Endothelial cell (in vitro differentiated cells): ENCODE data around the gene MOB3B. TPM values are rescaled to one million over a fixed set of nuclear protein-coding genes. Genes with fewer than 3 reads are reported as not detected.

Experiments
- DNase-seq: peaks from one replicate; pipeline ENCODE4 v3.0.0; 2021; ENCODE audit warnings: low spot score
- H3K27ac Mint-ChIP-seq: one replicate; pipeline ENCODE4 v1.8.0; 2021; ENCODE audit warnings: mixed read lengths, inconsistent platforms; ENCODE audit not compliant: unreplicated experiment
- H3K27me3 Mint-ChIP-seq: one replicate; pipeline ENCODE4 v1.8.0; 2021; ENCODE audit warnings: mild to moderate bottlenecking, moderate library complexity, mixed read lengths, inconsistent platforms; ENCODE audit not compliant: unreplicated experiment
- H3K36me3 Mint-ChIP-seq: one replicate; pipeline ENCODE4 v1.8.0; 2021; ENCODE audit warnings: mild to moderate bottlenecking, low read depth, mixed read lengths, inconsistent platforms; ENCODE audit not compliant: unreplicated experiment
- H3K4me1 Mint-ChIP-seq: one replicate; pipeline ENCODE4 v1.8.0; 2021; ENCODE audit warnings: mild to moderate bottlenecking, mixed read lengths, inconsistent platforms; ENCODE audit not compliant: unreplicated experiment
- H3K4me3 Mint-ChIP-seq: one replicate; pipeline ENCODE4 v1.8.0; 2021; ENCODE audit warnings: mild to moderate bottlenecking, mixed read lengths, inconsistent platforms; ENCODE audit not compliant: unreplicated experiment
- H3K9me3 Mint-ChIP-seq: one replicate; pipeline ENCODE4 v1.8.0; 2021; ENCODE audit warnings: mixed read lengths, inconsistent platforms; ENCODE audit not compliant: unreplicated experiment
- total RNA-seq: library from RNA; stranded (reverse); fragmentation: NEBNext Ultra II Directional; extraction: Animal tissue kit (Norgen Biotek cat#: 25700); gene quantifications from one replicate; pipeline ENCODE4 v1.2.1, GENCODE V29; 2021; ENCODE audit not compliant: unreplicated experiment
- TF ChIP-seq, protein P1 (sequence below): fragments of 200-600 bp; sonication (generic); IDR thresholded peaks from one replicate; pipeline ENCODE4 v1.5.0; 2021; ENCODE audit warnings: antibody characterized with exemption; ENCODE audit not compliant: unreplicated experiment

MOB3B gene
- total RNA-seq, 1 donor from 2014 or later = 6.4 TPM

DNA sequence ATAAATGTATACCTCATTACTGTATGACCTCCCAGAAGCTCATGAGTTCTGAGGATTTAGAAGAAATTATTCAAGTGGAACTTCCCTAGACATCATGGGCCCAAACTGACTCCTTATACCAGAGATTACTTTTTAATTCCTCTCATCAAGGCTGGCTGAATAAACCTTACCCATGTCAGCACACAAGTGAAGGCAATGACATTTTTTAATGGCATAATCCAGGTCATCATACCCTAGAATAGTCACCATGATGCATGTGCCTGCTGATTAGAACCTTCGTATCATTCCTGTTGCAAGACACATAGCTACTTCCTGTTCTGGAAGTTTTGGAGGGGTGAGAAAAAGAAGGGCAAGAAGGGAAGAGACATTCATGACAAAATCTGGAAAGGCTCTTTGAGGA, 55.3 kb downstream of the MOB3B start:
- H3K9me3 Mint-ChIP-seq = peaks cover 5% of the 10 kb centered on the region
- DNase-seq = no peak
- H3K4me3 Mint-ChIP-seq = no peak overlapping the region
- H3K27me3 Mint-ChIP-seq = no peaks in the 10 kb centered on the region
- H3K36me3 Mint-ChIP-seq = peaks cover 11% of the 10 kb centered on the region
- H3K27ac Mint-ChIP-seq = no peak overlapping the region
- peaks cover 3% of the 10 kb centered on the region for H3K4me1 Mint-ChIP-seq
- TF ChIP-seq, protein P1, sequence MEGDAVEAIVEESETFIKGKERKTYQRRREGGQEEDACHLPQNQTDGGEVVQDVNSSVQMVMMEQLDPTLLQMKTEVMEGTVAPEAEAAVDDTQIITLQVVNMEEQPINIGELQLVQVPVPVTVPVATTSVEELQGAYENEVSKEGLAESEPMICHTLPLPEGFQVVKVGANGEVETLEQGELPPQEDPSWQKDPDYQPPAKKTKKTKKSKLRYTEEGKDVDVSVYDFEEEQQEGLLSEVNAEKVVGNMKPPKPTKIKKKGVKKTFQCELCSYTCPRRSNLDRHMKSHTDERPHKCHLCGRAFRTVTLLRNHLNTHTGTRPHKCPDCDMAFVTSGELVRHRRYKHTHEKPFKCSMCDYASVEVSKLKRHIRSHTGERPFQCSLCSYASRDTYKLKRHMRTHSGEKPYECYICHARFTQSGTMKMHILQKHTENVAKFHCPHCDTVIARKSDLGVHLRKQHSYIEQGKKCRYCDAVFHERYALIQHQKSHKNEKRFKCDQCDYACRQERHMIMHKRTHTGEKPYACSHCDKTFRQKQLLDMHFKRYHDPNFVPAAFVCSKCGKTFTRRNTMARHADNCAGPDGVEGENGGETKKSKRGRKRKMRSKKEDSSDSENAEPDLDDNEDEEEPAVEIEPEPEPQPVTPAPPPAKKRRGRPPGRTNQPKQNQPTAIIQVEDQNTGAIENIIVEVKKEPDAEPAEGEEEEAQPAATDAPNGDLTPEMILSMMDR = no peak

GRCh38 chr9:27473111-27473529, 56.5 kb downstream of the MOB3B start:
- H3K4me3 Mint-ChIP-seq = no peak overlapping the region
- H3K27ac Mint-ChIP-seq = no peak overlapping the region
- H3K27me3 Mint-ChIP-seq = no peaks in the 10 kb centered on the region
- peaks cover 6% of the 10 kb centered on the region for H3K36me3 Mint-ChIP-seq
- DNase-seq = no peak
- peaks cover 3% of the 10 kb centered on the region for H3K4me1 Mint-ChIP-seq
- TF ChIP-seq, protein P1 = no peak
- H3K9me3 Mint-ChIP-seq = no peaks in the 10 kb centered on the region

DNA sequence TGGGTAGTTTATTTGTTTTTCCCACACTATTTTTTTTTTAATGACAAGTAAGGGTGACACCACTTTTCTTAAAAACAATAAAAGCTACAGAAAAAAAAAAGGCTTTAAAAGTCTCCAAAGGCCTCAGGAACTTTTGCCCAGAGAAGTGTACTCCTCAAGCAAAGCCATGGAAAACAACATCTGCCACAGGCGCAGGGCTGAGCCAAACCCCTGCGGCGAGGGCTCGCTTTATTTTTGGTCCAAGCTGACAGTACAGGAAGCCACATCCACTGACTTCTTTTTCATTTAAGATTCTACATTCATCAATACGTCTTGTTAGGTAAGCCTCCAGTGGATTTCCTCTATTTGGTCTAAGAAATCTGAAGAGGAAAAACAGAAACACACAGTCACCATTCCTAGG, 57.4 kb downstream of the MOB3B start:
- no peak overlapping the region for H3K27ac Mint-ChIP-seq
- no peak for DNase-seq
- no peaks in the 10 kb centered on the region for H3K9me3 Mint-ChIP-seq
- no peak overlapping the region for H3K4me3 Mint-ChIP-seq
- peaks cover 3% of the 10 kb centered on the region for H3K36me3 Mint-ChIP-seq
- no peaks in the 10 kb centered on the region for H3K27me3 Mint-ChIP-seq
- TF ChIP-seq, protein P1 = no peak
- H3K4me1 Mint-ChIP-seq = peaks cover 3% of the 10 kb centered on the region

DNA sequence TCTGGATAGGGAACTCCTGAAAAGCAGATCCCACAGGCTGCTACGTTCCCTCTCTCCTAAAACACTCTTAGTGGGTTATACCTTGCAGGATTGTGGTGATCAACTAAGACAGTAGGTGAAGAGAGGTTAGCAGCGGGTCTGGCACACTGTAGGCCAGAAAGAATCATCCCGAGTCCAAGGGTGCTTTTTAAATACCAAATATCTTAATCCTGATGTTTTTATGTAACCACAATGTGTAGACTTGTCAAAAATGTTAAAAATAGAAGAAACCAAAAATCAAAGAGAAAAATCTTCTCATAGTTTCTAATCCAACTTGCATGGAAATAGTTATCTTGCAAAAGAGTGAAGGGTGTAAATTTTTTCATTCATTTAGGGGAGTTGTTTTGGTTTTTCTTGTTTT, 57.8 kb downstream of the MOB3B start:
- H3K27me3 Mint-ChIP-seq = no peaks in the 10 kb centered on the region
- DNase-seq = no peak
- peaks cover 3% of the 10 kb centered on the region for H3K4me1 Mint-ChIP-seq

DNA sequence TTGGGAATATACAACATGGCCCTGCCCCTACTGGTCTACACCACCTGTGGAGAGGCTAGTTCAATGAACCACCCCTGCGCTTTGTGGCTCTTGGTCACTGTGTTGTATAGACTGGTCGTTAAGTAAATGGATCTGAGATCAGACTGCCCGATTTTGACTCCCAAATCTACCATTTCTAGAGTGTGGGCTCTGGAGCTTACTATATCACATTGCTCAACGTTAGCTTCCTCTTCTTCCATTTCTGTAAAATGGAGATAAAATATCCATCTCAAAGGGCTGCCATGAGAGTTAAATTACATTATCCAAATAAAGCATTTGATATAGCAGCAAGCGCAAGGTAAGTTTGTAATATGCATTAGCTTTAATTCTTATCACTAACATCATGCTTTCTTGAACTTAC, 58.2 kb downstream of the MOB3B start:
- Mint-ChIP-seq H3K4me1 (peaks cover 3% of the 10 kb centered on the region), H3K27ac (no peak overlapping the region), H3K4me3 (no peak overlapping the region)

More for the DNA sequence above, 57.8 kb downstream of the MOB3B start:
- TF ChIP-seq, protein P1 = no peak
- no peak overlapping the region for H3K27ac Mint-ChIP-seq
- no peaks in the 10 kb centered on the region for H3K9me3 Mint-ChIP-seq
- H3K4me3 Mint-ChIP-seq = no peak overlapping the region
- H3K36me3 Mint-ChIP-seq = no peaks in the 10 kb centered on the region

More for the DNA sequence above, 58.2 kb downstream of the MOB3B start:
- no peak for DNase-seq
- no peaks in the 10 kb centered on the region for H3K27me3 Mint-ChIP-seq
- no peaks in the 10 kb centered on the region for H3K36me3 Mint-ChIP-seq
- no peaks in the 10 kb centered on the region for H3K9me3 Mint-ChIP-seq
- TF ChIP-seq, protein P1 = no peak
